ENCODE data around the gene POLE. TPM values are rescaled to one million over a fixed set of nuclear protein-coding genes. Genes with fewer than 3 reads are reported as not detected.

POLE gene
- total RNA-seq, 1 experiment from 2014 or later = 147 TPM

DNA sequence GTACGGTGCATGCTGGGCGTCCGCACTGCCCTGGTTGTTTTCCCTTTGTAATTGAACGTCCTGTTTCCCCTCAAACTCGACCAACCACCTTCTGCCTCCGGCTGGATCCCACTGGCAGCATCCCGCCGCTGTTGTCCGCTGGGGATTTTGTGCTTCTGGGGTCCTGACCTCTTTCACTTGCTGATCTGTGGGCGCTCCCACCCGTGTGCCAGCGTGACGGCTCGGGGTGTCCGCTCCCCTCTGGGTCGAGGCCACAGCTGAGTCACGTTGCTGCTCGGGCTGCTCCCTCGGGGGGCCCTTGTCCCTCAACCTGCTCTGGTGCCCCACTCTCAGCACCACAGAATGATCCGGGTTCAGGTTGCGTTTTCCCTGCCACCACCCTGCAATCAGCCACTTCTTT lies 31.5 kb upstream of the POLE start:
- Histone ChIP-seq H3K27ac (ENCODE audit: insufficient read length, low read depth, low read length) (no peak overlapping the region), H3K79me2 (ENCODE audit: insufficient read depth, low read length) (no peaks in the 10 kb centered on the region), H4K91ac (ENCODE audit: insufficient read length, low read depth, low read length) (no peak overlapping the region), H3K4ac (ENCODE audit: low read depth, low read length) (no peak overlapping the region), H3T11ph (ENCODE audit: low read length) (no peak overlapping the region), H2BK5ac (ENCODE audit: insufficient read length, low read length) (no peak overlapping the region), H3K56ac (ENCODE audit: insufficient read length, low read depth, low read length) (no peak overlapping the region), H3K4me1 (ENCODE audit: insufficient read depth, low read length) (no peaks in the 10 kb centered on the region), H4K20me1 (ENCODE audit: control insufficient read depth, insufficient read depth, insufficient read length) (no peaks in the 10 kb centered on the region), H3K9ac (ENCODE audit: extremely low read depth, insufficient read length, low read length) (no peak overlapping the region), H2BK120ac (ENCODE audit: low read depth, low read length, poor library complexity, severe bottlenecking) (no peak overlapping the region), H2BK15ac (ENCODE audit: low read depth, low read length) (no peak overlapping the region), H3K4me2 (ENCODE audit: insufficient read depth, insufficient read length, low read length) (no peak overlapping the region), H2BK12ac (ENCODE audit: insufficient read length, low read depth, low read length) (no peak overlapping the region), H3K23me2 (ENCODE audit: insufficient read length, low read depth, low read length, poor library complexity, severe bottlenecking) (no peaks in the 10 kb centered on the region), H2AFZ (ENCODE audit: low read length) (no peak overlapping the region), H3K18ac (ENCODE audit: insufficient read length, low read depth, low read length) (no peak overlapping the region), H3K27me3 (ENCODE audit: insufficient read depth, low read length) (no peaks in the 10 kb centered on the region), H3K14ac (ENCODE audit: insufficient read depth, low read length) (no peak overlapping the region), H2AK5ac (ENCODE audit: insufficient read length, low read length) (no peak overlapping the region), H3K79me1 (ENCODE audit: insufficient read depth, low read depth, low read length, poor library complexity, severe bottlenecking) (no peaks in the 10 kb centered on the region), H4K5ac (ENCODE audit: insufficient read length, low read depth, low read length) (no peak overlapping the region), H3K23ac (ENCODE audit: insufficient read length, low read depth, low read length) (no peak overlapping the region), H2BK20ac (ENCODE audit: low read depth, low read length, poor library complexity, severe bottlenecking) (no peak overlapping the region), H3K9me3 (ENCODE audit: control insufficient read depth, low read depth, low read length) (no peaks in the 10 kb centered on the region), H4K8ac (replicated peaks; ENCODE audit: insufficient read length, low read depth, low read length) (no peak overlapping the region)
- no peak for DNase-seq
- Mint-ChIP-seq H3K27me3 (ENCODE audit: low read depth) (no peaks in the 10 kb centered on the region; the same call in 1 of the 2 replicates), H3K4me3 (no peak overlapping the region), H3K9me3 (no peaks in the 10 kb centered on the region), H3K36me3 (ENCODE audit: insufficient read depth in 1 of 3, low read depth in 3 of 3) (peaks cover 33 to 79% (median 64%) of the 10 kb centered on the region in 3 experiments; a peak in 6 of 7 replicates), H3K27ac (peak overlapping the region in 1 of 3 experiments; percentile 60; a peak in 2 of 7 replicates), H3K4me1 (no peaks in the 10 kb centered on the region)
- no CpG with 5 or more reads among the region's 21 CpGs for WGBS (ENCODE audit: extremely low coverage, insufficient read length, low lambda C conversion rate)
- TF ChIP-seq, protein P1, sequence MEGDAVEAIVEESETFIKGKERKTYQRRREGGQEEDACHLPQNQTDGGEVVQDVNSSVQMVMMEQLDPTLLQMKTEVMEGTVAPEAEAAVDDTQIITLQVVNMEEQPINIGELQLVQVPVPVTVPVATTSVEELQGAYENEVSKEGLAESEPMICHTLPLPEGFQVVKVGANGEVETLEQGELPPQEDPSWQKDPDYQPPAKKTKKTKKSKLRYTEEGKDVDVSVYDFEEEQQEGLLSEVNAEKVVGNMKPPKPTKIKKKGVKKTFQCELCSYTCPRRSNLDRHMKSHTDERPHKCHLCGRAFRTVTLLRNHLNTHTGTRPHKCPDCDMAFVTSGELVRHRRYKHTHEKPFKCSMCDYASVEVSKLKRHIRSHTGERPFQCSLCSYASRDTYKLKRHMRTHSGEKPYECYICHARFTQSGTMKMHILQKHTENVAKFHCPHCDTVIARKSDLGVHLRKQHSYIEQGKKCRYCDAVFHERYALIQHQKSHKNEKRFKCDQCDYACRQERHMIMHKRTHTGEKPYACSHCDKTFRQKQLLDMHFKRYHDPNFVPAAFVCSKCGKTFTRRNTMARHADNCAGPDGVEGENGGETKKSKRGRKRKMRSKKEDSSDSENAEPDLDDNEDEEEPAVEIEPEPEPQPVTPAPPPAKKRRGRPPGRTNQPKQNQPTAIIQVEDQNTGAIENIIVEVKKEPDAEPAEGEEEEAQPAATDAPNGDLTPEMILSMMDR (conservative IDR thresholded peaks at IDR 0.05) = no peak

Measured in H9 (cell line).